SH-SY5Y (cell line): ENCODE results near the gene RTN4.

Source experiments
- GATA2 ChIP-seq: IDR thresholded peaks from 2 replicates; pipeline ENCODE4 v1.6.1; 2011; ENCODE audit warnings: mild to moderate bottlenecking, low read depth, low read length
- GATA3 ChIP-seq: IDR thresholded peaks from 2 replicates; pipeline ENCODE4 v1.6.1; 2011; ENCODE audit warnings: low read depth, mild to moderate bottlenecking, low read length, moderate library complexity

DNA sequence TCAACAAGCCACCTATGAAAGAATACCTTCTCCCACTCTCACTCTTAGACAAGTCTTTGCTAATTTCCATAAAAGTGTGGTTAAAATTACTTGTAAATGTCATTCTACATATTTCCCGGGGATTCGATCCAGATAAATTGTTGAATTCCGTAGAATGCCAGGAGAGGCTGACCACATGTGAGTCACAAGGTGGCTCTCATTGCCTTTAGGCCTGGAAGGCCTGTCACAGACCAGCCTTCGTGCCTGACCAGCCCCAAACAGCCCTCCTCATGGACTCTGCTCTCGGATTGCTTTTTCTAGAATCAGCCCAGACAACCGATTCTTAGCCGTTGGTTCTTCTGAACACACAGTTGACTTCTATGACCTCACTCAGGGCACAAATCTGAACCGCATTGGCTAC, 86.0 kb downstream of the RTN4 start:
- TF ChIP-seq GATA3 (no peak), GATA2 (no peak)
